Esophagus squamous epithelium (tissue), 5 donors: Measurements from ENCODE around the gene HAVCR2. TPM values are rescaled to one million over a fixed set of nuclear protein-coding genes. Genes with fewer than 3 reads are reported as not detected.

Experiments used
- DNase-seq: peaks from one replicate; lab custom pipeline; 2025; lab: John Stamatoyannopoulos, UW
- H3K27ac ChIP-seq, 4 donors: fragments of 200-600 bp; sonication (generic); one replicate each; pipeline ENCODE4 v1.5.1; 2016 to 2019; ENCODE audit warnings: mild to moderate bottlenecking in 1 of 4
- H3K27me3 ChIP-seq, 4 donors: fragments of 200-600 bp; sonication (generic); 1 replicate in 3 of 4; 2 replicates in 1 of 4; pipeline versions ENCODE4 v1.5.1 to v1.6.0; 2017 to 2021; ENCODE audit warnings: antibody characterized with exemption in 1 of 4
- H3K36me3 ChIP-seq, 3 donors: fragments of 200-600 bp; sonication (generic); one replicate each; pipeline ENCODE4 v1.5.1; 2016 to 2019
- H3K4me1 ChIP-seq, 3 donors: fragments of 200-600 bp; sonication (generic); one replicate each; pipeline ENCODE4 v1.5.1; 2017 to 2019
- H3K4me3 ChIP-seq, 4 donors: fragments of 200-600 bp; sonication (generic); 1 replicate in 3 of 4; 2 replicates in 1 of 4; pipeline ENCODE4 v1.5.1; 2016 to 2019; ENCODE audit warnings: mild to moderate bottlenecking in 2 of 4, moderate library complexity in 1 of 4
- H3K9me3 ChIP-seq, 3 donors: fragments of 200-600 bp; sonication (generic); one replicate each; pipeline ENCODE4 v1.5.1; 2016 to 2019
- POLR2A ChIP-seq, 4 donors: fragments of 450-650 bp; IDR thresholded peaks; one replicate each; pipeline ENCODE4 v1.6.1; 2017; ENCODE audit warnings: antibody characterized with exemption in 4 of 4, mild to moderate bottlenecking in 4 of 4, moderate library complexity in 3 of 4
- WGBS, 2 donors: methylation state at CpG; one replicate each; pipeline ENCODE4 v1.1.5; 2018; 5-methylcytosine and 5-hydroxymethylcytosine counted together
- intact Hi-C: fragments of 100-400 bp; cut with DNase I; formaldehyde crosslinking; loops from one replicate; pipeline ENCODE4 v1.15.0; 2022
- total RNA-seq, 4 donors: library from RNA; depleted of rRNA; stranded (reverse); fragments of >200 nt; gene quantifications; one replicate each; pipeline ENCODE4 v1.1.0, GENCODE V29; 2016
- TF ChIP-seq, protein P1 (sequence below), 6 experiments: fragments of 450-650 bp in 4 of 6; fragments of 200-600 bp in 2 of 6; sonication (generic) in 2 of 6; IDR thresholded peaks; one replicate each; pipeline ENCODE4 v1.5.1; 2016 to 2019; ENCODE audit warnings: antibody characterized with exemption in 6 of 6, mild to moderate bottlenecking in 4 of 6, moderate library complexity in 4 of 6
- donor health status: DM: yes; HTN: yes; CAD: no.

HAVCR2 gene
- total RNA-seq, 4 donors from 2014 or later, result 0.45 to 5.3 (median 3.5) TPM

DNA sequence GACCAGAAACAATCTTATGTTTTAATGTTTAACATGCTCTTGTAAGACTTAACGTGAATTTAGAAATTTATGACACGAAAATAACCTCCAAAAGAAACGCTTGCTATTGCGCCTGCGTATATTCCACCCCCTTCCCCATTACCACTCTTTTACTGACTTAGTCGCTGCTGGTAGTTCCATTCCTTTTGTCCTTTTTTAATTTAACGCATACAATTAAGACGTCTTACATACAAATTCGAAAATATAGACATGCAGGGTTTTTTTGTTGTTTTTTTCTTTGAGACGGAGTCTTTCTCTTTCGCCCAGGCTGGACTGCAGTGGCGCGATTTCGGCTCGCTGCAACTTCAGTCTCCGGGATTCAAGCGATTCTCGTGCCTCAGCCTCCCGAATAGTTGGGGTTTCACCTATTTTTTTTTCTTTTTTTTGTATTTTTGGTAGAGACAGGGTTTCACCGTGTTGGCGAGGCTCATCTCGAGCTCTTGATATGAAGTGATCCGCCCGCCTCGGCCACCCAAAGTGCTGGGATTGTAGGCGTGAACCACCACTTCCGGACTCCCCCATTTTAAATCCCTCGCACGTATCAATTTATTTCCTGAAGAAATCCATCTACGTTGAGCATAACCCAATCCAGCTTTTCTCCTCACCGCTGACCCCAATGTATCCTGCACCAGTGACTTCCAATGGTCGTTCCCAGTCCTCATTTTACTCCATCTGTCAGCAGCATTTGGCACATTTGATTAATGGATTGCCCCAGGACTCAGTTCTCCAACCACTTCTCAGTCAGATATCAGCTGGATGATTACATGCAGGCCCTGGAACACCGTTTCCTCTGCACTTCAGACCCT, 34.5 kb upstream of the HAVCR2 start:
- Histone ChIP-seq H3K27me3 (no peaks in the 10 kb centered on the region), H3K27ac (peak overlapping the region; percentile 89 to 93 (median 92)), H3K4me3 (peak overlapping the region; percentile 68 to 89 (median 82)), H3K4me1 (peaks cover 12 to 21% (median 14%) of the 10 kb centered on the region in 3 donors), H3K9me3 (no peaks in the 10 kb centered on the region), H3K36me3 (peaks cover 0 to 11% (median 0%) of the 10 kb centered on the region in 3 donors)
- TF ChIP-seq, protein P1, sequence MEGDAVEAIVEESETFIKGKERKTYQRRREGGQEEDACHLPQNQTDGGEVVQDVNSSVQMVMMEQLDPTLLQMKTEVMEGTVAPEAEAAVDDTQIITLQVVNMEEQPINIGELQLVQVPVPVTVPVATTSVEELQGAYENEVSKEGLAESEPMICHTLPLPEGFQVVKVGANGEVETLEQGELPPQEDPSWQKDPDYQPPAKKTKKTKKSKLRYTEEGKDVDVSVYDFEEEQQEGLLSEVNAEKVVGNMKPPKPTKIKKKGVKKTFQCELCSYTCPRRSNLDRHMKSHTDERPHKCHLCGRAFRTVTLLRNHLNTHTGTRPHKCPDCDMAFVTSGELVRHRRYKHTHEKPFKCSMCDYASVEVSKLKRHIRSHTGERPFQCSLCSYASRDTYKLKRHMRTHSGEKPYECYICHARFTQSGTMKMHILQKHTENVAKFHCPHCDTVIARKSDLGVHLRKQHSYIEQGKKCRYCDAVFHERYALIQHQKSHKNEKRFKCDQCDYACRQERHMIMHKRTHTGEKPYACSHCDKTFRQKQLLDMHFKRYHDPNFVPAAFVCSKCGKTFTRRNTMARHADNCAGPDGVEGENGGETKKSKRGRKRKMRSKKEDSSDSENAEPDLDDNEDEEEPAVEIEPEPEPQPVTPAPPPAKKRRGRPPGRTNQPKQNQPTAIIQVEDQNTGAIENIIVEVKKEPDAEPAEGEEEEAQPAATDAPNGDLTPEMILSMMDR (IDR thresholded peaks at IDR 0.05), result no peak
- peak; percentile 25 for DNase-seq
- WGBS, 2 donors, result 6 to 12% methylated on average over 33 of the region's 33 CpGs
- intact Hi-C loops, result no loop called here

DNA sequence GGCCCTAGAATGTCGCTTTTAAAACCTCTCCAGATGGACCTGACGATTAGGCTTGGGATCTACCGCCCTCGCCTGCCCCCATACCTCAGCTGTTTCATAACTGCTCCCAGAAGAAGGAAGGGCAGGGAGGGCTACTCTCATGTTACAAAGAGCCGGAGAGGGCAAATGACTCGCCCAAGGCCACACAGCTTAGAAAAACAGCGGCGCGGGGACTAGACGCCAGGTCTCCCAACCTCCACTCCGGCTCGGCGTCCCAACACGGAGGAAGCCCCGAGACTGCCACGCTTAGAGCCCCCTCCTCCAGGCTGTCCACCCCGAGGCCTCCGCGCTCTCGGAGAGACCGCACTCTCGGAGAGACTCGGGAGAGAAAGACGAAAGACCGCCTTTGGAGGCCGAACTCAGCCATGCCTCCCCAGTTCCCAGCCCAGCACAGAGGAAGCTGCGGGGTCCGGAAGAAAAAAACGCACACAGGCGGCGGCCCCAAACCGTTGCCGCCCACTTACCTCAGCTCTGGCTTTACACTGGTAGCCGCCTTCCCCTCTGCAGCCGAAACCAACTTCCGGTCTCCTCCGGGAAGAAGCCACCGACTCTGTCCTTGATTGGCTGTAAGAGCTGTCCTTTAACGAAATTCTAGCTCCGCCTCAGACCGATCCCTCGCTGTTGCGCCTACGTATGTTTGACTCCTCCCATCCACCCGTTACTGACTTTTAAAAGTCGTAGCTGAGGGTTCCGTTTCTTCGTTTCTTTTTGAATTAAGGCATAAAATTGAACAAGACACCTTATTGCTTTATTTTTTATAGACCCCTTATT, 33.7 kb upstream of the HAVCR2 start, which contains the start of gene MED7:
TSS of gene MED7 (minus strand) at position 549 of the 810 bp plus-strand sequence. CDS start 3,434 bp downstream, outside the sequence.
- H3K27ac ChIP-seq, result peak within 1 kb of the TSS; percentile 89 to 93 (median 92)
- intact Hi-C loops, result no loop called here
- peaks cover 0 to 19% (median 0%) of the 10 kb centered on the region in 3 donors for H3K36me3 ChIP-seq
- peak; percentile 82 for DNase-seq
- H3K4me1 ChIP-seq, result peaks cover 12 to 21% (median 14%) of the 10 kb centered on the region in 3 donors
- WGBS, 2 donors, result 0 to 1% methylated on average over 33 to 42 of the region's 48 CpGs
- H3K4me3 ChIP-seq, result peak within 1 kb of the TSS; percentile 68 to 89 (median 82)
- H3K27me3 ChIP-seq, result no peaks in the 10 kb centered on the region
- TF ChIP-seq, protein P1 (IDR thresholded peaks at IDR 0.05), result no peak
- TF ChIP-seq POLR2A (IDR thresholded peaks at IDR 0.05), result peak in 3 of 4 donors; percentile 69 to 82 (median 78)
- no peaks in the 10 kb centered on the region for H3K9me3 ChIP-seq

DNA sequence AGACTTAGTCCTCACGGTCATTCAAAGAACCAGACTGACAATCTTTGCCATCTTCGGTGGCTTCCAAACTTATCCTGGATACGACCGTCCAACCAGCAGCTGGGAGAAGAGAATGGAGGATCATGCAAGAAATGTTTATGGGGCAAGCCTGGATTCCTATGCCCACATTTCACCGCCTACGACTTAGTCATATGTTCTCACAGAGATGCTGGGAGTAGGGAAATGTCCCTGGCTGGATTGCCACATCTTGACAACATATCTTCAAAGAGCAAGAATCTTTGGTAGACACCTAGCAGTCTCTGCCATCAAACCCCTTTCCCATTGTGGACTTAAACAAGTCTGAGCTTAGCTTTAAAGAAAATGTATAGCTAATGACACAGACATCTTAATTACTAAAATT, 28.8 kb upstream of the HAVCR2 start:
- intact Hi-C loops, result no loop called here

DNA sequence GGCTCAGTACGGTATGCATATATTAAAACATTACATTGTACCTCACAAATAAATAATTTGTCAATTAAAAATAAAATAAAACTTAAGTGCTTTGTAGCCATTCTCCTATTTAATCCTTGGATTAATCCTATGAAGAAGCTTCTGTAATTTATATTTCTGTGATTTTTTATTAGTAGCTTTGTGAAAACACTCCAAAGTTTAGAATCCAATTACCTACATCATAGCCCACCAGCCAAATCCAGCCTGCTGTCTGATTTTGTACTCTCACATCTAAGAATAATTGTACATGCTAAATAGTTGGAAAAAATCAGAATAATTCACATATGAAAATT, 23.4 kb upstream of the HAVCR2 start:
- no peaks in the 10 kb centered on the region for H3K4me1 ChIP-seq
- no peaks in the 10 kb centered on the region for H3K27me3 ChIP-seq
- intact Hi-C loops, result no loop called here
- H3K36me3 ChIP-seq, result peaks cover 0 to 6% (median 0%) of the 10 kb centered on the region in 3 donors
- no peaks in the 10 kb centered on the region for H3K9me3 ChIP-seq
- no peak overlapping the region for H3K4me3 ChIP-seq
- TF ChIP-seq, protein P1 (IDR thresholded peaks at IDR 0.05), result no peak
- TF ChIP-seq POLR2A (IDR thresholded peaks at IDR 0.05), result no peak
- H3K27ac ChIP-seq, result no peak overlapping the region
- no peak for DNase-seq
- 6 to 36% methylated on average over 1 of the region's 1 CpG for WGBS, 2 donors

More for the DNA sequence above, 28.8 kb upstream of the HAVCR2 start:
- peaks cover 8 to 16% (median 10%) of the 10 kb centered on the region in 3 donors for H3K4me1 ChIP-seq
- peaks cover 0 to 28% (median 0%) of the 10 kb centered on the region in 3 donors for H3K36me3 ChIP-seq
- H3K9me3 ChIP-seq, result no peaks in the 10 kb centered on the region
- H3K27ac ChIP-seq, result no peak overlapping the region
- WGBS, 2 donors, result 90 to 93% methylated on average over 6 of the region's 6 CpGs
- DNase-seq, result no peak
- no peak for TF ChIP-seq POLR2A (IDR thresholded peaks at IDR 0.05)
- TF ChIP-seq, protein P1 (IDR thresholded peaks at IDR 0.05), result no peak
- no peaks in the 10 kb centered on the region for H3K27me3 ChIP-seq
- H3K4me3 ChIP-seq, result no peak overlapping the region
